Measurements from ENCODE around the gene SENP3. TPM values are rescaled to one million over a fixed set of nuclear protein-coding genes. Genes with fewer than 3 reads are reported as not detected.

SENP3 gene
- polyA plus RNA-seq, 2 of the 4 experiments (the other 2 are of a cell fraction) = 114 to 150 TPM

- CTCF ChIA-PET = interaction anchor here (0.6 to 16.8 kb wide), 16 partner anchors 8 to 195 kb away, joined by 3 to 190 read pairs (median 4); partner anchors contain the start of genes SENP3, TMEM95 and TNFSF13
- FAIRE-seq = no peak
- peak; percentile 33; the same call in 1 of the 3 replicates for TF ChIP-seq SMC3 (IDR thresholded peaks at IDR 0.05)
- TF ChIP-seq HOXA7 (CRISPR knock-in tag; IDR thresholded peaks at IDR 0.05) = no peak
- TF ChIP-seq TP53 (CRISPR knock-in tag; IDR thresholded peaks at IDR 0.05) = no peak
- no peak for TF ChIP-seq KDM1A (IDR thresholded peaks at IDR 0.05; ENCODE audit: low read depth)
- TF ChIP-seq RFX5 (IDR thresholded peaks at IDR 0.05) = no peak
- no peak for TF ChIP-seq PBX3 (IDR thresholded peaks at IDR 0.05)
- TF ChIP-seq POLR2AphosphoS2 (conservative IDR thresholded peaks at IDR 0.05; ENCODE audit: low read length) = no peak
- peak; percentile 28 to 55; a peak in 2 of 5 replicates for TF ChIP-seq JUN (IDR thresholded peaks at IDR 0.05)
- no peak for TF ChIP-seq FOSL2 (IDR thresholded peaks at IDR 0.05)
- TF ChIP-seq FOSL2 (CRISPR knock-in tag; IDR thresholded peaks at IDR 0.05) = no peak
- TF ChIP-seq RCOR1 (IDR thresholded peaks at IDR 0.05; ENCODE audit: low read depth, low read length) = no peak
- no peak for TF ChIP-seq ZFP36 (IDR thresholded peaks at IDR 0.05; ENCODE audit: borderline replicate concordance, partially characterized antibody)
- TF ChIP-seq GATA3 (IDR thresholded peaks at IDR 0.05; ENCODE audit: borderline replicate concordance) = peak; percentile 10; the same call in 1 of the 2 replicates
- TF ChIP-seq HOXB5 (CRISPR knock-in tag; IDR thresholded peaks at IDR 0.05) = no peak
- peak; percentile 68 for TF ChIP-seq PHF8 (IDR thresholded peaks at IDR 0.05; ENCODE audit: borderline replicate concordance, low read depth)
- TF ChIP-seq RNF2 (IDR thresholded peaks at IDR 0.05; ENCODE audit: borderline replicate concordance, low read depth) = 0 out of 2 replicates have a peak, but pooled peaks have one; percentile 34
- TF ChIP-seq, protein P1, sequence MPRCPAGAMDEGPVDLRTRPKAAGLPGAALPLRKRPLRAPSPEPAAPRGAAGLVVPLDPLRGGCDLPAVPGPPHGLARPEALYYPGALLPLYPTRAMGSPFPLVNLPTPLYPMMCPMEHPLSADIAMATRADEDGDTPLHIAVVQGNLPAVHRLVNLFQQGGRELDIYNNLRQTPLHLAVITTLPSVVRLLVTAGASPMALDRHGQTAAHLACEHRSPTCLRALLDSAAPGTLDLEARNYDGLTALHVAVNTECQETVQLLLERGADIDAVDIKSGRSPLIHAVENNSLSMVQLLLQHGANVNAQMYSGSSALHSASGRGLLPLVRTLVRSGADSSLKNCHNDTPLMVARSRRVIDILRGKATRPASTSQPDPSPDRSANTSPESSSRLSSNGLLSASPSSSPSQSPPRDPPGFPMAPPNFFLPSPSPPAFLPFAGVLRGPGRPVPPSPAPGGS (IDR thresholded peaks at IDR 0.05) = peak; percentile 78; the same call in 2 of the 3 replicates
- no peak for TF ChIP-seq SREBF2 (IDR thresholded peaks at IDR 0.05)
- TF ChIP-seq, protein P2, sequence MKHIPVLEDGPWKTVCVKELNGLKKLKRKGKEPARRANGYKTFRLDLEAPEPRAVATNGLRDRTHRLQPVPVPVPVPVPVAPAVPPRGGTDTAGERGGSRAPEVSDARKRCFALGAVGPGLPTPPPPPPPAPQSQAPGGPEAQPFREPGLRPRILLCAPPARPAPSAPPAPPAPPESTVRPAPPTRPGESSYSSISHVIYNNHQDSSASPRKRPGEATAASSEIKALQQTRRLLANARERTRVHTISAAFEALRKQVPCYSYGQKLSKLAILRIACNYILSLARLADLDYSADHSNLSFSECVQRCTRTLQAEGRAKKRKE (CRISPR knock-in tag; IDR thresholded peaks at IDR 0.05; ENCODE audit: low read depth) = no peak
- no peak for TF ChIP-seq MAX (IDR thresholded peaks at IDR 0.05)
- TF ChIP-seq NFE2L2 (conservative IDR thresholded peaks at IDR 0.05; ENCODE audit: low read length) = no peak
- TF ChIP-seq MAZ (IDR thresholded peaks at IDR 0.05; ENCODE audit: borderline replicate concordance, low read depth, low read length) = no peak
- peak; percentile 19; the same call in 1 of the 3 replicates for TF ChIP-seq CTCF (IDR thresholded peaks at IDR 0.05)
- TF ChIP-seq JUNB (IDR thresholded peaks at IDR 0.05) = no peak
- no peak for TF ChIP-seq CEBPB (IDR thresholded peaks at IDR 0.05)
- TF ChIP-seq CHD2 (IDR thresholded peaks at IDR 0.05; ENCODE audit: low read length, partially characterized antibody) = no peak
- TF ChIP-seq ZSCAN20 (CRISPR knock-in tag; IDR thresholded peaks at IDR 0.05) = no peak
- no peak for TF ChIP-seq ESRRA (IDR thresholded peaks at IDR 0.05; ENCODE audit: borderline replicate concordance, low read length)
- no peak for TF ChIP-seq ELK1 (IDR thresholded peaks at IDR 0.05; ENCODE audit: low read depth, low read length)
- TF ChIP-seq USF2 (IDR thresholded peaks at IDR 0.05) = no peak
- TF ChIP-seq, protein P3, sequence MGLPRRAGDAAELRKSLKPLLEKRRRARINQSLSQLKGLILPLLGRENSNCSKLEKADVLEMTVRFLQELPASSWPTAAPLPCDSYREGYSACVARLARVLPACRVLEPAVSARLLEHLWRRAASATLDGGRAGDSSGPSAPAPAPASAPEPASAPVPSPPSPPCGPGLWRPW (IDR thresholded peaks at IDR 0.05) = no peak
- no peak for TF ChIP-seq FOSB (CRISPR knock-in tag; IDR thresholded peaks at IDR 0.05)
- TF ChIP-seq POLR2A (IDR thresholded peaks at IDR 0.05; ENCODE audit: low read length) = peak; percentile 82
- TF ChIP-seq EP300 (IDR thresholded peaks at IDR 0.05) = no peak
Observed at GRCh38 chr17:7548585-7549400, 12.9 kb upstream of the SENP3 start, which contains the start of gene TNFSF12. TSS of gene TNFSF12 (plus strand) at chr17:7549058. CDS start at chr17:7549154, 96 bp downstream.

More at GRCh38 chr17:7548585-7549400, 12.9 kb upstream of the SENP3 start, which contains the start of gene TNFSF12:
- DNase-seq (ENCODE audit: low read depth in 1 of 2, low spot score in 1 of 2) = peak in 1 of 2 experiments; percentile 42
- peak; percentile 89 for ATAC-seq
- peak within 1 kb of the TSS; percentile 81 to 90 for H3K27ac ChIP-seq
- no peaks in the 10 kb centered on the region for H3K9me3 ChIP-seq
- POLR2A ChIA-PET = interaction anchor here (0.6 to 1.7 kb wide), 3 partner anchors 11 to 64 kb away, joined by 3 to 9 read pairs (median 5); partner anchors contain the start of gene MPDU1
- WGBS (ENCODE audit: missing lambda C conversion rate) = 10% methylated on average over 17 of the region's 65 CpGs
- H3K4me1 ChIP-seq = peaks cover 17% of the 10 kb centered on the region
- peak within 1 kb of the TSS; percentile 84 for H3K4me2 ChIP-seq
- peak within 1 kb of the TSS; percentile 63 for H3K4me3 ChIP-seq

Data from A549 (cell line).